ENCODE data around the gene OPCML.

OPCML gene

GRCh38 chr11:132881622-132882021 is 650.7 kb downstream of the OPCML start:
- Histone ChIP-seq H4K20me1 (ENCODE audit: insufficient read depth) (no peaks in the 10 kb centered on the region), H3K4me3 (IDR thresholded peaks at IDR 0.05; ENCODE audit: insufficient read depth, low read depth, low read length) (no peak overlapping the region), H3K27me3 (ENCODE audit: insufficient read depth, low read depth) (no peaks in the 10 kb centered on the region), H3K79me2 (ENCODE audit: insufficient read depth, low read depth) (no peaks in the 10 kb centered on the region), H3K36me3 (ENCODE audit: insufficient read depth) (no peaks in the 10 kb centered on the region), H3K4me2 (no peak overlapping the region), H3K9ac (no peak overlapping the region), H3K4me1 (ENCODE audit: low read depth, poor library complexity, severe bottlenecking) (no peaks in the 10 kb centered on the region), H3K27ac (no peak overlapping the region), H2AFZ (ENCODE audit: low read depth) (no peak overlapping the region)
- no peak for TF ChIP-seq CTCF (conservative IDR thresholded peaks at IDR 0.05; ENCODE audit: low read depth, low read length)

GRCh38 chr11:132878111-132878510 is 654.2 kb downstream of the OPCML start:
- Histone ChIP-seq H3K36me3 (ENCODE audit: insufficient read depth) (no peaks in the 10 kb centered on the region), H3K4me1 (ENCODE audit: low read depth, poor library complexity, severe bottlenecking) (no peaks in the 10 kb centered on the region), H3K27ac (no peak overlapping the region), H3K4me2 (no peak overlapping the region), H2AFZ (ENCODE audit: low read depth) (no peak overlapping the region), H4K20me1 (ENCODE audit: insufficient read depth) (no peaks in the 10 kb centered on the region), H3K4me3 (IDR thresholded peaks at IDR 0.05; ENCODE audit: insufficient read depth, low read depth, low read length) (no peak overlapping the region), H3K79me2 (ENCODE audit: insufficient read depth, low read depth) (no peaks in the 10 kb centered on the region), H3K9ac (no peak overlapping the region), H3K27me3 (ENCODE audit: insufficient read depth, low read depth) (no peaks in the 10 kb centered on the region)
- TF ChIP-seq CTCF (conservative IDR thresholded peaks at IDR 0.05; ENCODE audit: low read depth, low read length) = no peak

- Histone ChIP-seq H3K9ac (no peak overlapping the region), H3K4me2 (no peak overlapping the region), H4K20me1 (ENCODE audit: insufficient read depth) (no peaks in the 10 kb centered on the region), H3K27me3 (ENCODE audit: insufficient read depth, low read depth) (no peaks in the 10 kb centered on the region), H3K4me3 (IDR thresholded peaks at IDR 0.05; ENCODE audit: insufficient read depth, low read depth, low read length) (no peak overlapping the region), H3K27ac (no peak overlapping the region), H3K4me1 (ENCODE audit: low read depth, poor library complexity, severe bottlenecking) (no peaks in the 10 kb centered on the region), H3K79me2 (ENCODE audit: insufficient read depth, low read depth) (no peaks in the 10 kb centered on the region), H2AFZ (ENCODE audit: low read depth) (no peak overlapping the region), H3K36me3 (ENCODE audit: insufficient read depth) (no peaks in the 10 kb centered on the region)
- TF ChIP-seq CTCF (conservative IDR thresholded peaks at IDR 0.05; ENCODE audit: low read depth, low read length) = no peak
Observed at GRCh38 chr11:132876705-132877104, 655.6 kb downstream of the OPCML start.

GRCh38 chr11:132876239-132876638 is 656.1 kb downstream of the OPCML start:
- Histone ChIP-seq H3K36me3 (ENCODE audit: insufficient read depth) (no peaks in the 10 kb centered on the region), H3K4me2 (no peak overlapping the region), H4K20me1 (ENCODE audit: insufficient read depth) (no peaks in the 10 kb centered on the region), H3K4me1 (ENCODE audit: low read depth, poor library complexity, severe bottlenecking) (no peaks in the 10 kb centered on the region), H3K4me3 (IDR thresholded peaks at IDR 0.05; ENCODE audit: insufficient read depth, low read depth, low read length) (no peak overlapping the region), H3K27me3 (ENCODE audit: insufficient read depth, low read depth) (no peaks in the 10 kb centered on the region), H3K79me2 (ENCODE audit: insufficient read depth, low read depth) (no peaks in the 10 kb centered on the region), H2AFZ (ENCODE audit: low read depth) (no peak overlapping the region), H3K27ac (no peak overlapping the region), H3K9ac (no peak overlapping the region)
- TF ChIP-seq CTCF (conservative IDR thresholded peaks at IDR 0.05; ENCODE audit: low read depth, low read length) = no peak

All from KMS-11 (cell line).